GM21528 (cell line): ENCODE results near the gene LMNTD1.
"Not testable (repeated sequence)": the region's sequence is repeated elsewhere in the genome, so short reads cannot be mapped to it uniquely, and the experiment has no call there.

Experiments
- ATAC-seq: cut with Tn5 transposase; IDR thresholded peaks from one replicate; pipeline ENCODE4 v1.9.1; 2021; ENCODE audit warnings: mild to moderate bottlenecking, moderate library complexity; ENCODE audit not compliant: unreplicated experiment, low FRiP score

LMNTD1 gene

DNA sequence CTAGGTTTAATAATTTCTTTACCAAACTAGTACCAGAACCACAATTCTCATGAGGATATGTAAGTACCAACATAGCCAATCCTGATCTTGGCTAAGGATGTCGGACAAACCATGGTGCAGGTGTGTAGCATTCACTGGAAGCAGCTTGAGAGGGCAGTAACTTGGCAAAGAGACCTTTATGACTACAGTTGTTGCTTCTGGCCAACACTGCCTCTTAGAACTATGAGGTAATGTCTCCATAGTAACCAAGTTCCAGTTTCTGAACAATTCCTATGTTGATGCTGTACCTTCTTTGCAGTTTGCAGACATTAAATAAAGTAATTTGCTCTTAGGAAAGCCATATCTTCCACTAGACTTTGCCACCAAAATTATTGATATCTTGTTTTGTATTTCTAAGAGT lies at the start of gene LMNTD1:
Gene LMNTD1, minus strand, starts transcription at position 186 of the 400 bp plus-strand sequence. CDS start 324 bp downstream, outside the sequence.
- no peak for ATAC-seq

GRCh38 chr12:25598956-25599355 lies 45.9 kb upstream of the LMNTD1 start:
- no peak for ATAC-seq

DNA sequence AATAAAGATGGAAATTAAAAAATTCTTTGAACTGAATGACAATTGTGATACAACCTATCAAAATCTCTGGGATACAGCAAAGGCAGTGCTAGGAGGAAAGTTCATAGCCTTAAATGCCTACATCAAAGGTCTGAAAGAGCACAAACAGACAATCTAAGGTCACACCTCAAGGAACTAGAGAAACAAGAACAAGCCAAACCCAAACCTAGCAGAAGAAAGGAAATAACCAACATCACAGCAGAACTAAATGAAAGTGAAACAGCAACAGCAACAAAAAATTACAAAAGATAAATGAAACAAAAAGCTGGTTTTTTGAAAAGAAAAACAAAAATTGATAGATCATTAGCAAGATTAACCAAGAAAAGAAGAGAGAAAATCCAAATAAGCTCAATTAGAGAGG lies 42.4 kb upstream of the LMNTD1 start:
- not testable (repeated sequence) for ATAC-seq

- ATAC-seq = no peak
Measured at GRCh38 chr12:25594376-25594775, 41.3 kb upstream of the LMNTD1 start.

- ATAC-seq = no peak
Measured at GRCh38 chr12:25592725-25593495, 39.8 kb upstream of the LMNTD1 start.

DNA sequence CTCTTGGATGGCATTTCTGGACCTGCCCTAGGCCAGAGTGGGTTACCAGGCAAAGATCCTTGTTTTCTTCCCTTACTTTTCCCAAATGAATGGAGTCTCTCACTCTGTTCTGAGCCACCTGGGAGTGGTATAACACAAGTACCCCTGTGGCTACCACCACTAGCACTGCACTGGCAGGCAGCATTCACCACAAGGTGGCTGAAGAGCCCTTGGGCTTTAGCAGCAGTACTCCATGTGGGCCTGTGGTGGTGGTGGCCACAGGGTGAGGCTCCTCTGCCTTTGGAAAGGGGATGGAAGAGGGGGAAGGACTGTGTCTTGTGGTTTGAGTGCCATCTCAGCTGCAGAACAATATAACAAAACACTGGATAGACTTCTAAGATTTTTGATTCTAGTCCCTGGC lies 38.1 kb upstream of the LMNTD1 start:
- ATAC-seq = no peak

GRCh38 chr12:25590011-25590721 lies 37.1 kb upstream of the LMNTD1 start:
- no peak for ATAC-seq

- ATAC-seq = no peak
Measured at GRCh38 chr12:25587346-25587745, 34.3 kb upstream of the LMNTD1 start.

DNA sequence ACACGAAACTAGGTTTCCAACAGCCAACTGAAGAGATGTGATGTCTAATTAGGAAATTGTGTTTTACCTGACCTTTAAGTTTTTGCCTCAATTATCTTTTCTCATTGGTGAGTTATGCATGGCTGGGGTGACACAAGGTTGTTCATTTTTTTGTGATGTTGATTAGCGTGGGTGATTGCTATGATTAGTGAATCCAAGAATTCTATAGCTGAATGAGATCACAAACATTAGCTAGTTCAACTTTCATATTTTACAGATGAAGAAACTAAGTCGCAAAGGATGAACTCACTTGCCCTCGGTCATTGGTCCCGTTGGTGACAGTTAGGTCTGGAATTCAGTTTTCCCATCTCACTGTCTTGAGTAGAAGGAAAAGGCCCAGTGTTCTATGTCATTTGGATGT lies 32.6 kb upstream of the LMNTD1 start:
- no peak for ATAC-seq

DNA sequence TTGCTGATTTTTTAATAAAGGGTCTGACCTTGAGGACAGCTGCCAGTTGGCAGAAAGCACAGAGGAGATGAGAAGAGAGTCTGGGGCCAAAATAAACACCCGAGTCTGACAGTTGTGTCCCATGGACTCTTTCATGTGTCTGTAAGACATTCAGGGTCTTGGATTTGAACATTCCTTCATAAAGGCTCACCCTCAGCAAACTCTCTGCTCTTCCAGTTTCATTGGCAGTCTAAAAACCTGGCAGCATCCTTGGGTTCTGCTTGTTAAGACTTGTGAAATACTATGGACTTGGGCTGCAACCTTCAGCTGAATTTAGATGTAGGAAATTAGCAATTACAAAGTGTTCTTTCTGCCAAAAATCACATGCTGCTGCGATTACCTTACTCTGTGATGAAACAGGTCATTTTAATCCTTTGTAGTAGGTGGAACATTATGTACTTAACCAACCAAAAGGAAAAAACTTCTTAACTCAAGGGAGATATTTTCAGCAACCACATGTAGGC lies 32.0 kb upstream of the LMNTD1 start:
- ATAC-seq = no peak

GRCh38 chr12:25584596-25584995 lies 31.5 kb upstream of the LMNTD1 start:
- ATAC-seq = no peak

GRCh38 chr12:25583545-25583944 lies 30.5 kb upstream of the LMNTD1 start:
- no peak for ATAC-seq

- no peak for ATAC-seq
Measured at GRCh38 chr12:25581067-25581466, 28.0 kb upstream of the LMNTD1 start.

- ATAC-seq = no peak
Measured at GRCh38 chr12:25578411-25579143, 25.5 kb upstream of the LMNTD1 start.

- no peak for ATAC-seq
Measured at GRCh38 chr12:25574761-25575160, 21.7 kb upstream of the LMNTD1 start.

DNA sequence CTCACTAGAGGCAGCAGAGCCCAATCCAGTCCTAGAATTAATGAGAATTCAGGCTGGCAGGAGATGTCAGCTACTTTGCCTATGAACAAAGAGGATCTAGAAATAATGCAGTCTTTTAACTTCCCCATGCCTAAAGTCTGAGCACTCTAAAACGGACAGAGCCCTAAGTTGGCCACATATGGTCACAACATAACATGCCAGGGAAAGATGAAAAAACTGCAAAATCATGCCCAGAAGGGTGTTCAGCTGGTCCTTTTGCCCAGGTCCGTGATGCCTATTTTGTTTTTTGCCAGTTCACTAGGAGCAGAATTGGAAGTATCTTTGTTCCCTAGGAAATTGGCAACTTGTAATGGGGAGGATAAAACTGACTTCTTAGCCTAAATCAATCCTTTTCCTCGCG lies 20.3 kb upstream of the LMNTD1 start:
- ATAC-seq = no peak

DNA sequence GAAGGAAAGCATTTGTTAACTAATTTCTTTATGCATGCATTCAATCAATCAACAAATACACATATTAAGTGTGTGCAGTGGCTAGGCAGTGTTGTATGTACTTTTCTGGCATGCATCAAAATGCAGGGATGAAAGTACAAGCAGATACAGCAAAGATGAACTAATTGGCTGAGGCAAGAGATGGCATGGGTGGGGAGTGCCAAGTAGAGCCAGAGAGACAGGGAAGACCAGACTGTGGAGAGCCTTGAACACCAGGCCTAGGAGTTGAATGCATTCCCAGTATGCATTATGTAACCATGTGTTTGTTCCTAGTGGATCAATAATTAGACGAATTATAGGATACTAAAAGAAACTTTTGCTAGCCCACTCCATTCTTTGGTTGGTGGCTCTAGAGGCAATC lies 17.3 kb upstream of the LMNTD1 start:
- no peak for ATAC-seq

DNA sequence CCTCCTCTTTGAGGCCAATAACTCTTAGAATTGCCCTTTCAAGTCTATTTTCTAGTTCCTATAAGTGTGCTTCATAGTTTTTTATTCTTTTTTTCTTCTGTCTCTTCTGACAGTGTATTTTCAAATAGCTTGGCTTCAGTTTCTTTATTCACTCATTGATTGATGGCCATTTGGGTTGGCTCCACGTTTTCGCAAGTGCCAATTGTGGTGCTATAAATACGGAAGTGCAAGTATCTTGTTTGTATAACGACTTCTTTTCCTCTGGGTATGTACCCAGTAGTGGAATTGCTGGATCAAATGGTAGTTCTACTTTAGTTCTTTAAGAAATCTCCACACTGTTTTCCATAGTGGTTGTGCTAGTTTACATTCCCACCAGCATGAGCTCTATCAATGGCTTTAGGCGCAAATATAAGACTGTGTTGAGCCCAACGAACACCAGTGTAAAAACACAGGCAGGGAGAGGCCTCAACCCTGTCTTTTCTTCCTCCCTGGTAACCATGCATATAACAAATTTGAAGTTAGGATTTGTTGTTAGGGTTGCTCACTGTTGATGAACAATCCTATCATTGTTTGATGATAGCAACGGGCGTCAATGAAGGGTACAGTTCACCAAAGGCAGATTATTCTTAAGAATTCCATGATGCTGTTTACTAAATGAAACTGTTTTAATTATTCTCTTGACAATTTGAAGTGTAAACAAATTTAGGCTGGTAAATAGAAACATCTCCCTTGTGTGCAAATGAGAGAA lies 13.3 kb upstream of the LMNTD1 start:
- no peak for ATAC-seq

GRCh38 chr12:25558586-25558985 lies 5.5 kb upstream of the LMNTD1 start:
- no peak for ATAC-seq

DNA sequence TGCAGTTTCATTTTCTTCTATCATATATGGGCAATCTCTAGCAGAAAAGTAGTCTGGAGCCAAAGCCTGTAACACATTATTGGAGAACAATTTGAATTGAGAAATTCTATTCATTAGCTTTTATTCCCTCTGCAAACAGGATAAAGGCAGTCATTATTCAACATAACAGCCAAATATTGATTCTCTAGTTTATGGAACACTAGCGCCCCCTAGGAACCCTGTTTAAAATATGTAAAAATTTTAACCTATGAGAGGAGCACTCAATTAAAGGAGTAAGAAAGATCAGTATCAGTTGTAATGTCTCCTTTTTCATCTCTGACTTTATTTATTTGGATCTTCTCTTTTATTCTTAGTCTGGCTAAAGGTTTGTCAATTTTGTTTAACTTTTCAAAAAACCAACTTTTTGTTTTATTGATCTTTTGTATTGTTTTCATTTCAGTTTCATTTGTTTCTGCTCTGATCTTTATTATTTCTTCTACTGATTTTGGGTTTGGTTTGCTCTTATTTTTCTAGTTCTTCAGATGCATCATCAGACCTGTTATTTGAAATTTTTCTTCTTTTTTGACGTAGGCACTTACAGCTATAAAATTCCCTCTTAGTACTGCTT lies 4.8 kb upstream of the LMNTD1 start:
- ATAC-seq = no peak
